Epidermal melanocyte (primary cell): ENCODE measurements around the gene SP4.

Experiments used
- DNase-seq: peaks from one replicate; pipeline ENCODE4 v3.0.0; 2011; ENCODE audit warnings: low spot score; ENCODE audit not compliant: insufficient read length

The SP4 gene

DNA sequence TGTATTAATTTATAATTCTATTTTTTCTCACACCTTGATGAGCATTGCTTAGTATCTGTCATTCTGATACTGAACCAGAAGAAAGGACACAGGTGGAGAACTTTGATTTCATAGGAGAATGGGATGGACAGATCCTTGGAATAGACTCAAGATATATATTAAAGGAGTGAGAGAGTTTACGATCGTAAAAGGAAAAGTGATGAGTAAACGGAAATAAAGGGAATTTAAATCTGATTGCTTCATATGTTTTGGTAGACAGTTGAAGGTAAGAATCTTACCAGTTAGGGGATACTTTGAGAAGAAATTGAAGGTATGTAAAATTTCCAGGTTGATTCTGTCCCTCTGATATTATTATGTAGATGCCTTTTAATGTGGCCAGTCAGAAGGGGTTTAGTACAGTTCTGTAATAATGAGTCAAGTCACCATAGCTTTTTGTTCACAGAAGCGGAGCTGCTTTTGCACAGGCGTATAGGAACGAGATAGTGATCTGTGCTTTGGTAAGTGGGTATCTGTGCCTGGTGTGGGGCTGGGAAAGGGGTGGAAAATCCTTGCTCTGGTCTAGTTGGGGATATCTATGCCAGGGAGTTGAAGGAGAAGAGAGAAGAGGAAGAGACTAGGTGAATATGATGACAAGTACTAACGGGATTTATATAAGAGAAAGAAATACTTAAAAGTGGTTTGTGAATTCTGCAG lies 15.4 kb downstream of the SP4 start:
- DNase-seq: no peak

DNA sequence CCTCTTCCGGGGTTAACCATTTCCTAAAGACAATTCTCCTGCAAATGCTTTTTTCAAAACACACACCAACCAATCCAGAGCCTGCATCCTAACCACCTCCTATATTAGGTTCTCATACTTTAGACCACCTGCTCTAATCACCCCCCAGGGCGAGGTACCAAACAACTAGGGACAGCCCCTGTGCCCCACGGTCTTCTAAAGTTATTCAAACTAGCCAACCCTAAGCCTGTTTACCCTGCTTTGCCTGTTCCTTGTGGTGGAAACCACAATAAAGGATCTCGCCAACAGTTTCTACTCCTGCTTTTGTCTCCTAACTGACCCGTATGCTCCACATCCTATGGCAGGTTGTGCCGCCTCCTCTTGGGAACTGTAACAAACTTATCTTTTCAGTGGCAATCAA lies 21.1 kb downstream of the SP4 start:
- no peak for DNase-seq

DNA sequence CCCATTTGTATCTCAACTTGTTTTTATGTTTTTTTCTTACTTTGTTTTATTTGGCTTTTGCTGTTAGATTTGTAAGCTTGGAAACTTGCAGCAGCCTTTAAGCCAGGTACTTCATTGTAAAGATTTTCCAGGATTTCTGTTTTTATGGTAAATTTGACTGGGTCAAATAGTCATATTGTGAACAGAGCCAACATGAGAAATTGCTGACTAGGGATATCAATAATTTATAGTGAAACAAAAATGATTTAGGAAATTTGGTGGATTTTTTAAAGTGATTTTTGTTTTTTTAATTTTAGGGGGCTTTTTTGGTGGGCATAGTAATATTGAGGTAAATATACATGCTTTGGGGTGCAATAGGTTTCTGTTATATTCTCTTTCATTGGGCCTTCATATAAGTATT lies 22.2 kb downstream of the SP4 start:
- no peak for DNase-seq

DNA sequence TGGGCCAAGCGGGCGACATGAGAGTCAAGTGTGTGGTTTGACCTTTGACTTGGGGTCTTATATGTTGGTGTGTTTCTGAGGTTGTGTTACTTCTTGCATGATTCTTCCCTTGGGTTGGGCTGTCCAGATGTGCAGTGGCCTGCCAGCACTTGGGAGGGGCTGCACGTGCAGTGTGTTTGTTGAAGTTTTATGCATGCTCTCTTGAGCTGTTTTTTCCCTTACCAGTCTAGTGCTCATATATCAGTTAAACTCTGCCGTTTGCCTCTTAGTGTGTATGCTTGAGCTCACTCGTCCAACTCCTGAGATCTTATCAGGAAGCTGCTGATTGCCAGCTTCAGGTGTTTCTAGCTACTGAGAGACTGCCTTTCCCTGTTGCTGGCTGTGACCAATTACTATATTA lies 23.1 kb downstream of the SP4 start:
- DNase-seq: no peak

DNA sequence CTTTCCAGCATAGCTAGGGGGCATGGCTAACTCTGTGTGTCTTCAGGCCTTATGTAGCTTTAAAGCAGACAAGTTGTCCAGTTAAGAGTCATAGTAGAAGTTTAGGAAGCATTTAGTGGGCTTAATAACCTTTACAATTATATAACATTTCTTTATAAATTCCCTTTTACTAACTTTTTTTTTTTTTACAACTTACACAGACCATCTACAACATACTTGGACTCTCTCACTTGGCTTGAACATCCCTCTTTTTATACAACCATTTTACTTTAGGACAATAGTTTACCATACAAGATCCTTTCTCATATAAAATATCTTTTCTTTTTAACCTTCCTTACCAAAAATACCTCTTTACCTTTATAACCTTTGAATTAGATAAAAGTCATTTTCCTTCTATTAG lies 26.3 kb downstream of the SP4 start:
- no peak for DNase-seq

DNA sequence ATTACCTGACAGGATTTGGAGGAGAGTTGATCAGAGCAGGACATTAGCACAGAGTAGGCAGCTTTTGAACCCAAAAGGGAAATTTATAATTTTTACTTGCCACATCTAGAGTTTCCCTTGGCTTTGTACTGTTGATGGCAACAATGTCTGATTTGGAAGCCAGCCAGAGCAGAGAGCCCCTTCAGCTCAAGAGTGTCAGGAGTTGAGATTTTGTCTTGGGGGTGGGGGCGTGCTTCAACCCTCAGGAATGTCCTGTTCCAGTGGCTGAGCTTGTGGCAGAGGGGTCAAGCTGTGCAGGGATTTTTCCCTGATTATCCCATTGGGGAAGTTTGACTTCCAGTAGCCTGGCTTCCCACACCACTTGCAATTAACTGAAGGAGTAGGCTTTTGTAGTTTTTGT lies 27.0 kb downstream of the SP4 start:
- no peak for DNase-seq

DNA sequence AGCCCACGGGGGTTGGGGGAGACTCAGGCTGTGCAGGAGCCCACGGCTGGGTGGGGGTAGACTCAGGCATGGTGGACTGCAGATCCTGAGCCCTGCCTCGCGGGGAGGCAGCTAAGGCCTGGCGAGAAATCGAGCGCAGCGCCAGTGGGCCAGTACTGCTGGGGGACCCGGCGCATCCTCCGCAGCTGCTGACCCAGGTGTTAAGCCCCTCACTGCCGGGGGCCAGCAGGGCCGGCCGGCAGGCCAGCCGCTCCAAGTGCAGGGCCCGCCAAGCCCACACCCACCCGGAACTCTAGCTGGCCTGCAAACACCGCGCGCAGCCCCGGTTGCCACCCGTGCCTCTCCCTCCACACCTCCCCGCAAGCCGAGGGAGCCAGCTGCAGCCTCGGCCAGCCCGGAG lies 33.4 kb downstream of the SP4 start:
- no peak for DNase-seq

DNA sequence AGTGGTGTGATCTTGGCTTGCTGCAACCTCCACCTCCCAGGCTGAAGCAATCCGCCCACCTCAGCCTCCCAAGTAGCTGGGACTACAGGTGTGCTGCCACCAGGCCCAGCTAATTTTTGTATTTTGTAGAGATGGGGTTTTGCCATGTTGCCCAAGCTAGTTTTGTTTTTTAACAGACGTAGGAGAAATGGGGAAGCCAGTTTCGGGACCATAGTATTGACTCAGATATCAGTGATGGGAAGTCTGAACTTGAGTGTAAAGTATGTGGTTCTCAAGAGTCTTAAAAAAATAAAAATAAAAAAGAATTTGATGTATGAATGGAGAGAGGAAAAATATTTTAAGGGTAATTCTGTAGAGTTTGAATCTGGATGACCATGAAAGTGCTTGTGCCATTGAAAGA lies 34.2 kb downstream of the SP4 start:
- DNase-seq: no peak

DNA sequence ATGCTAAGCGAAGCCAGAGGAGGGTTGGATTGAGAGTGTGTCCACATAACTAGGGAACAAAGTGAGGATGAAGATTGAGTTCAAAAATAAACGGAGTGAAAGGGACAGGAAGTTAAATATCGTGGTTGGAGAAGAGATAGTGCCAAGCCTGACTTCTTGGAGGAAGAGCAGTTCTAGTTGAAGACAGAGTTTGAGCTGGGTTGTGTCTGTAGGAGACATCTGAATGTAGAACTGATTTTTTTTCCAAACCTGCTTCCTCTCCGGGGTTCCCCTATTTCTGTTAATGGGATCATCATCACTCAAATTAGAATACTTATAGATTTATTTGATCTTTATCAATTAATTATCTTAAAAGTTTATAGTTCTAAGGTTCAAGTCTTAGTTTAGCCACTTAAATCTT lies 35.6 kb downstream of the SP4 start:
- DNase-seq: no peak

DNA sequence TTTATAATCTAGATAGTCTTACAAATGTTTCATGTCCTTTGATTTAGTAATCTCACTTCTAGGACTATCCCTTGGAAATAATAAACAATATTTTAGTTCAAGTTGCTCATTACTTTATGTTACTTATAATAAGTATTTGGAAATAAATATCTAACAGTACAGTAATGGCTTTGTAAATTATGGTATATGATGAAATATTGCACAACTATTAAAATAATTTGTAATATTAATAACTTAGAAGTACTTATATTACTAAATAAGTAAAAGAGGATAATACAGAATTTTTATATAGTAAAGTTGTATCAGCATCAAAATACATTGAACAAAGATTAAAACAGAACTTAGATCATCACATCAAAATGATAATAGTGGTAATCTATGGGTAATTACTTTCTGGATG lies 41.1 kb downstream of the SP4 start:
- DNase-seq: no peak

DNA sequence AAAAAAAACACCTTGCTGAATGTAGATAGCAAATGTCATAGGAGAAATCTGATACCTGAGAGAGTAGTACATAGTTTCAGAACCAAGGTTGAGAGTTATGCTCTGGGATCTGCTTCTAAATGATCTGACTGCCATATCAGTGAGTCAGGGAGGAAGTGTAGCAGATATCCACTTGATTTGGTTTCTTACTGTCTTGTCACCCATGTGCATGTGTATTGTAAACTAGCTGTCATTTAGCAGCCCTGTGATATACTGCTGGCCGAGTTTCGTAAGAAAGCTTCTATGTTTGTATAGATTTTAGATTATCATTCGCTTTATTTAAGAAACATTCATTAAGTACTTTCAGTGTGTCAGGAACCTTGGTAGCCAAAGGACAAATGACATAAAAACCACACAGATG lies 42.0 kb downstream of the SP4 start:
- no peak for DNase-seq

DNA sequence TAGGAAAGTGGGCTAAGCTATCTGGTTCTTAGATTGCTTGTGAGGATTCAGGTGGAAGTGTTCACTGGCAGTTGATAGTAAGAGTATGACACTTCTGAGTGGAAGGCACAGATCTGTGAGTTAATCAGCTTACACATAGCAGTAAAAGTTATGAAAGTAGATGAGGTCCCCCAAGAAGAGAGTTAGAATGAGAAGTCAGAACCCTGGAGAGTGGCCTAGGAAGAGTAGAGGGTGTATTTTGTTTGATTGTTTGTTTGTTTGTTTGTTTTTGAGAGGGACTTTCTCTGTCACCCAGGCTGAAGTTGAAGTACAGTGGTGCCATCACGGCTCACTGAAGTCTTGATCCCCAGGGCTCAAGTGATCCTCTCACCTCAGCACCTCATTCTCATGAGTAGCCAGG lies 44.1 kb downstream of the SP4 start:
- no peak for DNase-seq

DNA sequence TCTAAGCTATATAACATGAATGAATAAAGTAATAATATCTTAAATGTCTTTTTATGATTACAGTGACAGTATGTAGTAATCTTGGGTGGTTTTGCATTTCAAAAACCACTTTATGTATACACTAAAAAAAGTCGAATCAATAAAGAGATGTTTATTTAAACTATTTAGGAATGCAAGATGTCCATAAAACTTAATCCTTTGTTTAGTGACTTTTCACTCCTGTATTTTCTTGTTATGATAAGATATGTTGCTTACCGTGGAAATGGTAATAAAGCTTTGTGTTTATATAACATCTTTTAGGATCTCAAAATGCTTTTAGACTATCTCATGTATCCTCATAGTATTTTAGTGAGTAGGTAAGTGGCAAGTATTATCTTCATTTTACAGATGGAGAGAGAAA lies 48.5 kb downstream of the SP4 start:
- DNase-seq: no peak

DNA sequence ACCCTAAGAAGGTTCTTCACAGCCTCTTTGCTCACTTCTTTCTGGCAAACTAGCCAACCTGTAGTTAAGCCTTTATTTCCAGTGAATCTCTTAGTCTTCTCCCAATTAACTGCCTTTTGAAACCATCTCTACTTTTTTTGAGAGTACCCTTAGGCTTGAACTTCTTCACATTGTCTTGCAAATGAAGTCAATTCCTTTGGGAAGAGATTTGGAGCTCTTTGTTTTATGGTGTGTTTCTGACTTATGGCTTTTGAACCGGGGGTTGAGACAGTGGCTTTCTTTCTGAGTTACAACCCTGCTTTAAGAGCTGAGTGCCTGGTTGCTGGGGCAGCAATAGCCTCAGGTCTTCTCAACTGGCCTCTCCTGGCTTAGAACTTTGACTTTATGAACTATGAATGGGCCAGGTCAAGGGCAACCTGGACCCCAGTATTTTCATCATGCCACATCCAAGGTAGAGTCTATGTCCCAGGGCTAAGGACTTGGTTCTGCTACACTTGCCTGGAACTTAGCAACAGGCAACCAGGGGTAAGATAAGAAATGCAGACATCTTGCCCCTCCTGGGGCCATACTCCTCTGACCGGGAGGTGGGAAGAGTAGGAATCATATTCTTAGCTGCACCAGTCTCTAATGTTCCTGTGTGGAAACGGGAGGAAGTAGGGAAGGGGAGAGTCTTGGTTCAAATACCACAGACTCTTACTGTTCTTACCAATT lies 53.0 kb downstream of the SP4 start:
- DNase-seq: no peak

DNA sequence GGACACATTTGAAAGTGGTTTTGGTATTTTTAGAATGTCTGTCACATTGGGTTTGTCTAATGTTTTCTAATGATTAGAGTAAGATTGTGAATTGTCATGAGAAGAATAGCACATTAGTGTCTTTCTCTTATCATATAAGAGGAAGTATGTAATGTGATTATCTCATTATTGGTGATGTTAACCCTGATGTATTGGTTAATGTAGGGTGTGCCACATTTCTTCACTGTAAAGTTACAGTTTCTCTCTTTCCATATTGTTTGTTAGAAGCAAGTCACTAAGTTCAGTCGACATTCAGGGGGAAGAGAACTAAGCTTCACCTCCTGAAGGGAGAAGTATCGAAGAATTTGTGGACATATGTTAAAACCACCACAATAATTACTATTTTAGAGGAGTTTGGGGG lies 58.6 kb downstream of the SP4 start:
- DNase-seq: no peak

DNA sequence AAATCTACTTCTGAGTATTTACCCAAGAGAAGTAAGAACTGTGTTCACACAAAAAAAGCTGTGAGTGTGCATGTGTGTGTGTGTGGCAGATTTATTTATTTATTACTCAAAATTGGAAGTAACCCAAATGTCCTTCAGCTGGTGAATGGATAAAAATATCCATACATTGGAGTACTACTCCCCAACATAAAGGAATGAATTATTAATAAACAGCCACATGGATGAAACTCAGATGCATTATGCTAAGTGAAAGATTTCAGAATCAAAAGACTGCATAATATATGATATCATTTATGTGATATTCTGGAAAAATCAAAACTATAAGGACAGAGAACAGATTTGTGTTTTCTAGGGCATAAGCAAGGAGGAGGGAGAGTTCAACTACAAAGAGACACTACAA lies 67.8 kb downstream of the SP4 start:
- DNase-seq: no peak

DNA sequence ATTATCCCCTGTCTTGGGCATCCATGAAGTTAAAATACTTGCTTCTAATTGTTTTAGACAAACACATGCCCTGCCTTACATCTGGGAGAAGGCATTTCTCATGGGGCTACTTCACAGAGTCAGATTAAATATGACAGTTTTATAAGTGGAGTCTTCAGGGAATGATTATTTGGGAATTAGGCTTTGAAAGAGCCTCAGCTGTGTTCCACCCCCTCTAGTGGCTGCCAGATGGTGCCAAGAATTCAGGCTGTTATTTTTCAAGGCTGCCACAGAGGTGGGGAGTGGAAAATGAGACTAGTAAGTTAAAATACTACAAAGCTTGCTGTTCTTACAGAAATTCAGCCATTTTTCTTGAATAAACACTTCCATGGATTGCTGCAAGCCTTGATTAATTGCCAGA lies 69.2 kb downstream of the SP4 start:
- DNase-seq: no peak

DNA sequence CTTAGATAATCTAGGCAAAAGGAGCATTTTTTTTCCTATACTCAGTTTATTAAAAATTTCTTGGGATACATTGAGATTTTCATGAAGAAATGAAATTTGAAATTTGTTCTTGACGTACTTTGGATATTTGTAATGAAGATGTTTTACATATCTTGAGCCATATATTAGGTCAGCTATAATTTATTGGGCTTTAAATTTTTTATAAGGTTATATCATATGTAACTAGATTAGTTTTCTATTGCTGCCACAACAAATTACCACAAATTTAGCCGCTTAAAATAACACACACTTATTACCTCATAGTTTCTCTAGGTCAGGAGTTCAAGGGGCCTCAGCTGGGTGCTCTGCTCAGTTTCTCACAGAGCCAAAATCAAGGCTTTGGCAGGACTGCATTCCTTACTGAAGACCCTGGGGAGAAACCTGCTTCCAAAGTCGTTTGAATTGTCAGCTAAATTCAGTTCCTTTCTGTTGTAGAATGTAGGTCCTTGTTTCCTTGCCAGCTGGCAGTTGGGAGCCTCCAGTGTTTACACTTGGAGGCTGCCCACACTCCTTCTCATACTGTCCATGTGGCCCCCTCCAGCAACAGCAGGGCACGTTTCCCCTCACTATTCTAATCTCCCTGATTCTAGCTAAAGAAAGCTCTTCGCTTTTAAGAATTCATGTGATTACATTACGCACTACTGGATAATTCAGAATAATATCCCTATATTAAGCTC lies 72.4 kb downstream of the SP4 start:
- DNase-seq: no peak

DNA sequence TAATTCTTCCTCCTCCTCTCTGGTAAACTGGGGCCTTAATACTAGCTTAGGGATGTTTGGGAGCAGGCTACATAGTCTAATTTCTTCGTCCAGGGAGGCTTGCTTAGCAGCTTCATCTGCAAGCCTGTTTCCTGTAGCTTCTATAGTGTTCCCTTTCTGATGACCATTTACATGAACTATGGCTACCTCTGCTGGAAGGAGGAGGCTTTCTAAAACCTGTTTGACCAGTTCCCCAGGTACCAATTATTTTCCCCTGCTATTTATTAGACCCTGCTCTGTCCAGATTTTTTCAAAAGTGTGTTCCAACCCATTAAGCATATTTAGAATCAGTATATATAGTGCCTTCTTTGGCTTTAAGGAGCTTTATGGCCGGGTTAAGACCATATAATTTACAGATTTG lies 76.1 kb downstream of the SP4 start:
- DNase-seq: no peak

DNA sequence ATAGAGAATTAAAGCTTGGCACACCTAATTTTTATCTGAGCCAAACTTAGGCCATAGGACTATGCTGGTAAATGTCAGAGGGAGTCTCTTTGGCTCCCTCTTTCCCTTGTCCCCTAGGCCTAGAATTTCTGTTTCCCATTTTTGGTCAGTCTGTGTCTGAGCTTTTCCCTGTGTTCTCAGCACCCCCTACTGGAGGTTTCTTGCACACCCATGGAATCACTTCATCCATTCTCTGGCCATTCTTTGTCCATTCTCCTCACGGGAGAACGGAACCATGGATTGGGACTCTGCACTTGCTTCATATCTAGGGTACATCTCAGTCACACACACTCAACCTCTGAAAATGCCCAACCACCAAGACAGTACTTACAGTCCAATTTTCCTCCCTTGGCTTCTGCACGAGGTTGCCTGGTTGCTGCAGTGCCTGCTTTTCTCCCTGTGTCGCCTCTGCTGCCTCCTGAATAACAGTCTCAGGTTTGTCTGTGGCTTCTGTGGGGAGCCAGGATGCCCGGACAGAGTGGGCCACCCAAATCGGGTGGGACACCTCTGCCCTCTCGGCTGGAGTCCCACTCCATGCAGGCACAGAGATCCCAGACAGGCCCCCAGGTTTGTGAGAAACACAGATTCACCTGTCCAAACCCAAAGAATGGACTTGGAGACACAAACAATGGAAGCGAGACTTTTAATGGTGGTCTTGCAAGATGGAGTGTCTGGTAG lies 79.9 kb downstream of the SP4 start:
- DNase-seq: no peak

DNA sequence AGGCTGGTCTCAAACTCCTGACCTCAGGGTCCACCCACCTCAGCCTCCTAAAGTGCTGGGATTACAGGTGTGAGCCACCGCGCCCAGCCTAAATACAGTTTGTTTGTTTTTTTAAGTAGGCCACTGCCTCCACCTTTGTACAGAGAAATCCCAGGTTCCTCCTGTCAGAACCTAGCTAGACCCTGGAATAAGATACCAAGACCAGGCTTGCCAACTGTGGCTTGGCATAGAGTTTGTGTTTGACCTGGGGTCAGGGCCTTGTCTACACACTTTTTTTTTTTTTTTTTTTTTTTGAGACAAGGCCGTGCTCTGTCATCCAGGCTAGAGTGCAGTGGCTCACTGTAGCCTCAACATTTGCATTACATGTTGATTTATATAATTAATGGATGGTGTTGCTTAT lies 80.7 kb downstream of the SP4 start:
- DNase-seq: no peak

DNA sequence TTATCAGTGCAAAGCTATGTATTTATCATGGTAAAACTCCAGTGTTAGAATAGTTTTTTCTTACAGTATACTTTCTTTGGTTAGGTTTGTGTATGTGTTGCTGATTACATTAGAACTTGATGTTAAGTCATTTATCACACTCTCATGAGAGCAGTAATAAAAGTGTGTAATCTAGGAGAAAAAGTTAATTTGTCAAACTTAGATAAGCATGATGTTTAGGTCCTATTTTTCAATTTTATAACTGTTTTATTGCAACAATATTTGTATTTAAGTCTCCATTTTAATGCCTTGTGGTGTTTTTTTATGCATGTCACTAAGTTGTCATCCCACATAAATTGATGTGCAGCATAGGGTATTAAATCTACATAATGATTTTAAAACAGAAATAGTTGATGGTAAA lies 86.2 kb downstream of the SP4 start:
- no peak for DNase-seq
